ENCODE results near the gene ENO4.
A peak's percentile ranks its signal among the peaks of the same experiment; 100 is the strongest.

ENO4 gene

GRCh38 chr10:116817178-116817577 is 32.1 kb upstream of the ENO4 start:
- H3K4me3 ChIP-seq (ENCODE audit: control insufficient read depth, low read depth, low read length) = no peak overlapping the region
- no peak for DNase-seq (ENCODE audit: low read depth)
- no peak for TF ChIP-seq CTCF (conservative IDR thresholded peaks at IDR 0.05; ENCODE audit: control insufficient read depth, insufficient read depth, low read depth, low read length)

- H3K4me3 ChIP-seq (ENCODE audit: control insufficient read depth, low read depth, low read length) = no peak overlapping the region
- DNase-seq (ENCODE audit: low read depth) = no peak
- TF ChIP-seq CTCF (conservative IDR thresholded peaks at IDR 0.05; ENCODE audit: control insufficient read depth, insufficient read depth, low read depth, low read length) = no peak
Measured at GRCh38 chr10:116817780-116818343, 31.4 kb upstream of the ENO4 start.

- no peak for DNase-seq (ENCODE audit: low read depth)
- TF ChIP-seq CTCF (conservative IDR thresholded peaks at IDR 0.05; ENCODE audit: control insufficient read depth, insufficient read depth, low read depth, low read length) = no peak
- H3K4me3 ChIP-seq (ENCODE audit: control insufficient read depth, low read depth, low read length) = no peak overlapping the region
Measured at GRCh38 chr10:116819999-116820677, 29.2 kb upstream of the ENO4 start.

GRCh38 chr10:116825901-116826300 is 23.4 kb upstream of the ENO4 start:
- no peak overlapping the region for H3K4me3 ChIP-seq (ENCODE audit: control insufficient read depth, low read depth, low read length)
- DNase-seq (ENCODE audit: low read depth) = no peak
- no peak for TF ChIP-seq CTCF (conservative IDR thresholded peaks at IDR 0.05; ENCODE audit: control insufficient read depth, insufficient read depth, low read depth, low read length)

- no peak for TF ChIP-seq CTCF (conservative IDR thresholded peaks at IDR 0.05; ENCODE audit: control insufficient read depth, insufficient read depth, low read depth, low read length)
- no peak overlapping the region for H3K4me3 ChIP-seq (ENCODE audit: control insufficient read depth, low read depth, low read length)
- peak; percentile 78 for DNase-seq (ENCODE audit: low read depth)
Measured at GRCh38 chr10:116826803-116827202, 22.5 kb upstream of the ENO4 start.

- DNase-seq (ENCODE audit: low read depth) = no peak
- peak; percentile 3 for TF ChIP-seq CTCF (conservative IDR thresholded peaks at IDR 0.05; ENCODE audit: control insufficient read depth, insufficient read depth, low read depth, low read length)
- no peak overlapping the region for H3K4me3 ChIP-seq (ENCODE audit: control insufficient read depth, low read depth, low read length)
Measured at GRCh38 chr10:116827214-116827671, 22.1 kb upstream of the ENO4 start.
